GM18867 (cell line): Measurements from ENCODE around the gene MEIS3.

Experiments used
- ATAC-seq: cut with Tn5 transposase; IDR thresholded peaks from one replicate; pipeline ENCODE4 v1.9.1; 2021; ENCODE audit warnings: mild to moderate bottlenecking, moderate library complexity; ENCODE audit not compliant: unreplicated experiment

The MEIS3 gene

DNA sequence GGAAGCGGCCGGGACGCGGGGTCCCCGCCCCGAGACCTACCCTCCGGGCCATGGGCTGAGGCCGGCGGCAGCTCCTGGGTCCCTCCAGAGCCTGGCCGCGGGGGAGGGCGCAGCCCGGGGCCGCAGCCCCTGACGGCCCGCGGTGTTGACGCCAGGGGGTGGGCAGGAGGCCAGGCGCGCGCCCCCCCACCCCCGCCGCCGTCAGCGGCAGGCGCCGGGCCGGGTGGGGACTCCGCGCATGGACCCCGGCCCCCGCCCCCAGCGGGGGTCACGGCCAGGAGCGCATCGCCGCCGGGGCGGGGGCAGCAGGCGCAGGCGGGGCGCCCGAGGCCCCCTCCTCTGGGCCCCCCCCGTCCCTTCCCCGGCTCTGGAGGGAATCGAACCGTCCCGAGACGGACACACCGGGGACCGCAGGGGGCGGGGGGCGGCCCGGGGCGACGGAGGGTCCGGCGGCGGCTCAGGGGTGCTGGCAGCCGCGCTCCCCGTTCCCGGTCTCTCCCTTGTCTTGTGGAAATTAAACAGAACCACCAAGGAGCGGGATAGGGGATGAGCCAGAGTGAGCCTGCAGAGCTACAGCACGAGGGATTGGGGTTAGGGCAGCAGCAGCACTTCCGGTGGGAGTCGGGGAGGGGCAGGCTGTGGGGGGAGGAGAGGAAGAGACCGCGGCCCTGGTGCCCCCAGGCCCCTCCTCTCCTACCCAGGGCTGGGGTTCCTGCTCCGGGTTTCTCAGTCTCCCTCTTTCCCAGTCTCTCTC is at the start of gene MEIS3:
TSS of gene MEIS3 (minus strand) at position 498 of the 754 bp plus-strand sequence. CDS start at position 52, 446 bp downstream.
- no peak for ATAC-seq

DNA sequence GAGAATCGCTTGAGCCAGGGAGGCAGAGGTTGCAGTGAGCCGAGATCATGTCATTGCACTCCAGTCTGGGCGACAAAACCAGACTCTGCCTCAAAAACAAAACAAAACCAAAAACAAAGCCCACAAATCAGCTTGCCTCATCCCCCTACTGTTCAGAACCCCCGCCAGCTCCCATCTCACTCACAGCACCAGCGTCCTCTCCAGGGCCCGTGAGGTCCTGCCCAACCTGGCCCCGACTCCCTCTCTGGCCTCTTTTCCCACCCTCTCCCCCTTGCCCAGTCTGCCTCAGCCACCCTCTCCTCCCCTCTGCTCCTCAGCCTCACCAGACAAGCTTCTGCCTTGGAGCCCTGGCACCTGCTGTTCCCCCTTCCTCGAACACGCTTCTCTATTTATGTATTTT is 48.6 kb upstream of the MEIS3 start:
- no peak for ATAC-seq

DNA sequence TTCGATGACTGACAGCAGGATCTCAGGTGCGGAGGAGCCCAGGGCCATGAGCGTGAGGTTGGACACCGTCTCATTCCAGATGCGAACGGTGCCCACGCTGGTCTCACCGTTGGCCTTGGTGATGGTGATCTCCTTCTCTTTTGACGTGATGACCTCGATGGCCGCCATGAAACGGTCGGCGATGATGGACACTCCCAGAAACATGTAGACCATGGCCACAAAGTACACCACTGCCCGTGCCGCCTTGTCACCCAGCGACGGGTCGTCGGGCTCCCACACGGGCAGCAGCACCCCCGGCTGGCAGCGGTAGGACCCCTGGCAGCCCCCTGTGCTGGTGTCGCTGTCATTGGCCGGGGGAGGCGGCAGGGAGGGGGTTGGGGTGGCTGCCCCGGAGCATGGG is 46.6 kb upstream of the MEIS3 start:
- no peak for ATAC-seq

GRCh38 chr19:47464675-47465419 is 45.5 kb upstream of the MEIS3 start:
- no peak for ATAC-seq

GRCh38 chr19:47461876-47462275 is 42.5 kb upstream of the MEIS3 start:
- ATAC-seq, result no peak

GRCh38 chr19:47459477-47459876 is 40.1 kb upstream of the MEIS3 start:
- no peak for ATAC-seq

DNA sequence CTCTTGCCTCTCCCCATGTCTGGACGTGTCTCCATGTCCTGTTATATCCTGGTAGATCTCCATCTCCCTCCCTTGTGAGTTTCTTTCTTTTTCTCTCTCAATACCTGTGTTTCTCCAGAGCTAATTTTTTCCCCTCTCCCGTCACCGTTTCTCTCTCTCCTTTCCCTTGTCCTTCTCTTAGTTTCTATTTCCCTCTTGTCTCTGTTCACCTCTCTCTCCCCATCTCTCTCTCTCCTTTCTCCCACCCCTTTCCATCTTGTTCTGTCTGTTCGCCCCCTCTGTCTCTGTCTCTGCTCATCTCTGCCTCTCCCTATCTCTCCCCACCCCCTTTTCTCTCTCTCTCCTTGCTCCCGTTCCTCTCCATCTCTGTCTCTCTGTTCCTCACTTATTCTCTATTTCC is 39.3 kb upstream of the MEIS3 start:
- no peak for ATAC-seq

GRCh38 chr19:47456721-47457474 is 37.6 kb upstream of the MEIS3 start:
- no peak for ATAC-seq

DNA sequence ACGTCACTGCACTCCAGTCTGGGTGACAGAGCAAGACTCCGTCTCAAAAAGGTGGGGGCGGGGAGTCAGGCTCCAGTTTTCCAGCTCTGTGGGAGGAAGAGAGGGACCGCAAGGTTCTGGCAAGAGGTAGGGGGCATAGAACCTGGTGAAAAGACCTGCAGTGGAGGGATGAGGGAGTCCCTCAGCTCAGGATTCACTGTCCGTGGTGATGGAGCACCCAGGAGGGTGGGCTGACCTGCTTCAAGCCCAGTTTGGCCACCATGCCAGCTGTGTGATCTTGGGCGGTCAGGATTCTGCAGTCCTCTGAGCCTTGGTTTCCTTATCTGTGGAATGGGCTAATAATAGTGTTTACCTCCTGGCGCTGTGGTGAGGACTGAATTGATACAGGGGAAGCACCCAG is 31.2 kb upstream of the MEIS3 start:
- ATAC-seq, result no peak

DNA sequence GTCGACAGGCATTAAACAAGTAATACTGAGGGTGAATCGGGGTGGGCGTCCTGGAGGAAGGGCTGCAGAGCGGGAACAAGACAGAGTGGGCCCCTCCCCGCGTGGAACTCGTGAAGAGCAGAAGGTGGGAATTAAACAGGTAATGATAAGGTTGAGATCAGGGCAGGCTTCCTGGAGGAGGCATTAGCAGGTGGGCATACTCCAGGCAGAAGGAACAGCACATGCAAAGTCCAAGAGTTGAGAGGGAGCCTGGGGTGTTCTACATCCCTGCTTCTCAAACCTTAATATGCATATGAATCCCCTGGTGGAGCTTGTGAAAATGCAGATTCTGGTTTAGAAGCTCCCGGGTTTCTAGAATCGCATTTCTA is 29.0 kb upstream of the MEIS3 start:
- no peak for ATAC-seq

DNA sequence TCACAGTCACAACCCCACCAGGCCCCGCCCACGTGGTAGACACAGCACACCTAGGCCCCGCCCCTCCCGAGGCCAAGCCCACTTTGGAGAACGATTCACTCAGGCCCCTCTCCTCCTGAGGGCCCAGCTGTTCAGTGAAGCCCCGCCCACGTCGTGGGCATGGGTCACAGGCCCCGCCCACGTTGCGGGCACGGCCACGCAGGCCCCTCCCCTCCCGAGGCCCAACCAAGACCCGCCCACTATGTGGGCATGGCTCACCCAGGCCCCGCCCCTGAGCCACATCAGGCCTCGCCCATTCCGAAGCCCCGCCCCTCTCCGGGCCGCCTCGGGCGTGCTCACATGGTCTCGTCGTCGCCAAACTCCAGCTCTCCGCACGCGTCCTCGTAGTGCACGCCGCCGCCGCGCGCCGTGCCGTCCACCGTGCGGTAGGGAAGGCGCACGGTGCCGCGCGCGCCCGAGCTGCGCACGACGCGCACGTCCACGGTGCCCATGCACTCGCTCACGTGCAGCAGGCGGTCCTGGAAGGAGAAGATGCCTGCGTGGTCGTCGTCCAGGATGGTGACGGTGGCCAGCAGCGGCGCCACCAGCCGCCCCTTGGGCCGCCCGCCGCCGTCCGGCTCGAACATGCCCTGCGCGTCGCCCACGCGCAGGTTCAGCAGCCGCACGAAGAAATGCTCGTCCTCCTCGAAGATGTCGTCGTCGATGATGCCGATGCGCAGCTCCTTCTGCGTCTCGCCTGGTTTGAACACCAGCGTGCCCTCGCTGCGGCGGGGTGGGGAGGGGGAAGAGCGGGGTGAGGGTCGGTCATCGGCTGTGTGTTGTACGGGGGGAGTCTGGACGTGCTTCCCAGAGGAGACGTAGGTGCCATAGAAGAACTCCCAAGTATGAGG is 28.4 kb upstream of the MEIS3 start:
- no peak for ATAC-seq

- ATAC-seq, result no peak
Measured at GRCh38 chr19:47446534-47447469, 27.5 kb upstream of the MEIS3 start.

GRCh38 chr19:47445937-47446402 is 26.6 kb upstream of the MEIS3 start:
- ATAC-seq, result no peak

- ATAC-seq, result no peak
Measured at GRCh38 chr19:47445527-47445926, 26.2 kb upstream of the MEIS3 start.

- ATAC-seq, result no peak
Measured at GRCh38 chr19:47444388-47444821, 25.1 kb upstream of the MEIS3 start.

DNA sequence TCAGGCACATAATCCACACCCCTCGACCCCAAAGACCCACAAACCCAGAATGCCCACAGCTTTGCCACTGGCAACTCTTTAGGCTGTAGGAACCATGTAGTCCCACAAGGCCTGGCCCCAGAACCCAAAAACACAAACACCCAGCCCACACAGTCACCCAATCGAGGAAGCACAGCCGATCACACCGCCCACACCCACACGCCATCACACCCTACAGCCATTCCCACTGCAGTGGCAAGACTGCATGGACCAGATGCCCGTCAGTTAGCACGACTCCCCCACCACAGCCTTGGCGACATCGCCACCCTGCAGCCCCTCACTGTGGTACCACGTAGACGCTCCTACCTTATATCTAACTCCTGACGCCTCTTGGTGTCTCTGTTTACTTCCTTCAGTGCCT is 24.0 kb upstream of the MEIS3 start:
- ATAC-seq, result no peak

DNA sequence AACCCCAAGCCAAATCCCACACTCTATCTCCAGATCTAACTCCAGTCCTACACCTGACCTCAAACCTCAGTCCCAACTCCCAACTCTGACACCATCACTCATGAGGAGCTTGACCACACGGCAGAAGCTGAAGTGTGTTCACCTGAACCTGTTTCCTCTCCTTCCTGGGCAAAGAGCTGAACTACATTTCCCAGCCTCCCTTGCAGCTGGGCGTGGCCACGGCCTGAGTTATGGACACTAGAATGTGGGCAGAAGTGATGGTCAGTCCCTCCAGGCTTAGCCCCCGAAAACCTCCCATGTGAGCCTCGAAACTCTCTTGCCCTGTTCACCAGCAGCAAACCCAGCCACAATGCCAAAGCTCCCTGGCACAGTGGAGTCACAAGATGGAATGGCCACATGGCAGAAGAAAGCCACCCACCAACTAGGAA is 19.5 kb upstream of the MEIS3 start:
- no peak for ATAC-seq

DNA sequence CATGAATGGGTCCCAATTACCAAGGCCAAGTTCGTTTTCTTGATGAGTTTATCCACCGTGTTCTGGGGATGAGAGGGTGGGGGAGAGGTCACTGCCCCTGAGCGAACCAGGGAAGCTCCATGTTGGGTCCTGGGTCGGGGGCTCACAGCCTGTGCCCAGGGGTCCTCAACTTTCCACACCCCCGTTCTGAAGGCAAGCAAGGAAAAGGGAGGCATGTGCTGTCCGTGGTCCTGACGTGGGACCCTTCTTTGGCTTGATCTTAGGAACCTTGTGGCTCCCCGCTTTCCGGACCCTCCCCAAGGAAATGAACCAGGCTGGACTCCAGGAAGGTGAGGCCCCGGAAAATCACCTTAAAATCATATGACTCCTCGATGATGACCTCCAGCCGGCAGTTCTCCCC is 18.2 kb upstream of the MEIS3 start:
- ATAC-seq, result no peak

DNA sequence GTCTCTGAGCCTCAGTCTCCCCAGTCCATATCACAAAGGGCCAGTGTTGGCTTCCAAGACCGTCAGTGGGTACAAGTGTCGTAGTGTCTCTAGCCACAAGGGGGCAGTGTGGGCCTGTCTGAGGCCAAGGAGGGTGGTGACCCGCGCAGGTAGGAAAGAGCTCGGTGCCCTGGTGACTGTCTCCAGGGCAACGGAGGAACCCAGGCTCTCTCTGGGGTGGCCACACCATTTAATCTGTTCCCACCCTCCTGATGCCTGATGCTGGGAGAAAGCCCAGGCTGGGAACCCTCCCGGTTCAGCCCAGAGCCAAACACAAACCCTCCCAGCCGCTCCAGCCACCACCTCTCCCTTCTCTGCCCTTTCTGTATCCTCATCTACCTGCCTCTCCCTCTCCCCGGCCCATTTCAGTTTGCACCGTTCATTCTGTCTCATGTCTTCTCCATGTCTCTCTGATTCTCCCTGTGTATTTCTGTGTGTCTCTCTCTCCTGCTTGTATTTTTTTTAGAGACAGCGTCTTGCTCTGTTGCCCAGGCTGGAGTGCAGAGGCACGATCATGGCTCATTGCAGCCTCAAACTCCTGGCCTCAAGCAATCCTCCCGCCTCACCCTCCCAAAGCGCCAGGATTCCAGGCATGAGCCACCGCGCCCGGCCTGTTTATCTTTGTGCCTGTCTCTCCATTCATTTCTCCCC is 17.5 kb upstream of the MEIS3 start:
- no peak for ATAC-seq
